OCI-LY3 (cell line): ENCODE measurements around the gene ANKH.

Source experiments
- CTCF ChIP-seq: fragments of 200-600, 300-600 bp; sonication (generic); IDR thresholded peaks from 2 replicates; pipeline ENCODE4 v1.5.1; 2014; ENCODE audit warnings: antibody characterized with exemption, low read length, low read depth
- EZH2phosphoT487 ChIP-seq: fragments of 200-600 bp; shearing (Covaris generic); IDR thresholded peaks from 2 replicates; pipeline ENCODE4 v1.6.1; 2018; ENCODE audit warnings: antibody characterized with exemption, mixed run types, low read depth

- peak; percentile 18; the same call in 1 of the 2 replicates for TF ChIP-seq CTCF
- no peak for TF ChIP-seq EZH2phosphoT487
Measured at GRCh38 chr5:14870337-14871213, 1.0 kb downstream of the ANKH start.
